WTC11 (cell line): ENCODE measurements around the gene ANGPTL4. TPM values are rescaled to one million over a fixed set of nuclear protein-coding genes. Genes with fewer than 3 reads are reported as not detected.
"Not testable (repeated sequence)": the region's sequence is repeated elsewhere in the genome, so short reads cannot be mapped to it uniquely, and the experiment has no call there.

ENCODE experiments used
- ATAC-seq: fragments of 200-7000 bp; cut with Tn5 transposase; 2 replicates; pipeline ENCODE4 v1.10.0; 2021; ENCODE audit warnings: mild to moderate bottlenecking, moderate library complexity
- CTCF ChIA-PET: fragments of 300-600 bp; sonication (Branson Sonifier 250); formaldehyde crosslinking; loops from one replicate; lab custom pipeline; 2021; ENCODE audit warnings: antibody characterized with exemption; lab: Charles Lee
- POLR2A ChIA-PET: fragments of 350-600 bp; sonication (Branson Sonifier 250); formaldehyde crosslinking; loops from one replicate; lab custom pipeline; 2021; ENCODE audit warnings: antibody characterized with exemption; lab: Charles Lee
- DNase-seq: peaks from one replicate; pipeline ENCODE4 v3.0.0; 2021; ENCODE audit warnings: low spot score
- H3K27ac Mint-ChIP-seq: 2 replicates; pipeline ENCODE4 v1.8.0; 2021; ENCODE audit warnings: mixed read lengths
- H3K27me3 Mint-ChIP-seq: 2 replicates; pipeline ENCODE4 v1.8.0; 2021; ENCODE audit warnings: low read depth, mild to moderate bottlenecking, moderate library complexity, mixed read lengths
- H3K36me3 Mint-ChIP-seq: 2 replicates; pipeline ENCODE4 v1.8.0; 2021; ENCODE audit warnings: mixed read lengths
- H3K4me1 Mint-ChIP-seq: 2 replicates; pipeline ENCODE4 v1.8.0; 2022; ENCODE audit warnings: mixed read lengths
- H3K4me3 Mint-ChIP-seq: 2 replicates; pipeline ENCODE4 v1.8.0; 2021; ENCODE audit warnings: mild to moderate bottlenecking, moderate library complexity, mixed read lengths
- H3K9me3 Mint-ChIP-seq: 2 replicates; pipeline ENCODE4 v1.8.0; 2021; ENCODE audit warnings: mixed read lengths
- ELF4 ChIP-seq: sonication (generic); formaldehyde crosslinking; IDR thresholded peaks from 2 replicates; pipeline ENCODE4 v1.8.1; 2022; ENCODE audit warnings: low read depth, mild to moderate bottlenecking, moderate library complexity, missing genetic modification reagents
- GABPB1 ChIP-seq: sonication (generic); formaldehyde crosslinking; IDR thresholded peaks from 2 replicates; pipeline ENCODE4 v1.8.1; 2023; ENCODE audit warnings: mild to moderate bottlenecking, missing genetic modification reagents
- JAZF1 ChIP-seq: fragments of 250-450 bp; sonication (Bioruptor Pico); IDR thresholded peaks from 2 replicates; pipeline ENCODE4 v1.9.0; 2021; ENCODE audit warnings: moderate library complexity, mild to moderate bottlenecking, inconsistent platforms
- MXD4 ChIP-seq: fragments of 250-450 bp; sonication (Bioruptor Pico); IDR thresholded peaks from 2 replicates; pipeline ENCODE4 v1.8.0; 2021; ENCODE audit warnings: mild to moderate bottlenecking, moderate library complexity, borderline replicate concordance
- NR3C1 ChIP-seq: sonication (generic); formaldehyde crosslinking; conservative IDR thresholded peaks from 2 replicates; pipeline ENCODE4 v1.8.1; 2023; ENCODE audit warnings: low read depth, mild to moderate bottlenecking, missing genetic modification reagents
- TP53 ChIP-seq: sonication (generic); formaldehyde crosslinking; IDR thresholded peaks from 2 replicates; pipeline ENCODE4 v1.8.1; 2023; ENCODE audit warnings: mild to moderate bottlenecking, missing genetic modification reagents
- ZNF138 ChIP-seq: sonication (generic); formaldehyde crosslinking; conservative IDR thresholded peaks from 2 replicates; pipeline ENCODE4 v1.8.1; 2022; ENCODE audit warnings: mild to moderate bottlenecking, moderate library complexity, missing genetic modification reagents
- ZNF671 ChIP-seq: fragments of 250-450 bp; sonication (Bioruptor Pico); IDR thresholded peaks from 2 replicates; pipeline ENCODE4 v1.8.0; 2021; ENCODE audit warnings: mild to moderate bottlenecking
- total RNA-seq: library from RNA; stranded (reverse); gene quantifications from 3 replicates; pipeline ENCODE4 v1.2.3, GENCODE V29; 2021
- TF ChIP-seq, protein P1 (sequence below): sonication (generic); formaldehyde crosslinking; IDR thresholded peaks from 2 replicates; pipeline ENCODE4 v1.8.1; 2023; ENCODE audit warnings: mild to moderate bottlenecking, missing genetic modification reagents, moderate library complexity
- TF ChIP-seq, protein P2 (sequence below): sonication (generic); formaldehyde crosslinking; IDR thresholded peaks from 2 replicates; pipeline ENCODE4 v1.8.0; 2023; ENCODE audit warnings: missing genetic modification reagents, mild to moderate bottlenecking, borderline replicate concordance
- TF ChIP-seq, protein P3 (sequence below): sonication (generic); formaldehyde crosslinking; IDR thresholded peaks from 2 replicates; pipeline ENCODE4 v1.8.0; 2022; ENCODE audit warnings: mild to moderate bottlenecking, missing genetic modification reagents
- TF ChIP-seq, protein P4 (sequence below): sonication (generic); formaldehyde crosslinking; IDR thresholded peaks from 2 replicates; pipeline ENCODE4 v1.8.0; 2022; ENCODE audit warnings: mild to moderate bottlenecking, missing genetic modification reagents
- TF ChIP-seq, protein P5 (sequence below): sonication (generic); formaldehyde crosslinking; IDR thresholded peaks from 2 replicates; pipeline ENCODE4 v1.8.1; 2022; ENCODE audit warnings: mild to moderate bottlenecking, moderate library complexity, missing genetic modification reagents

Gene ANGPTL4
- total RNA-seq, 1 experiment from 2014 or later: 1.0 TPM

DNA sequence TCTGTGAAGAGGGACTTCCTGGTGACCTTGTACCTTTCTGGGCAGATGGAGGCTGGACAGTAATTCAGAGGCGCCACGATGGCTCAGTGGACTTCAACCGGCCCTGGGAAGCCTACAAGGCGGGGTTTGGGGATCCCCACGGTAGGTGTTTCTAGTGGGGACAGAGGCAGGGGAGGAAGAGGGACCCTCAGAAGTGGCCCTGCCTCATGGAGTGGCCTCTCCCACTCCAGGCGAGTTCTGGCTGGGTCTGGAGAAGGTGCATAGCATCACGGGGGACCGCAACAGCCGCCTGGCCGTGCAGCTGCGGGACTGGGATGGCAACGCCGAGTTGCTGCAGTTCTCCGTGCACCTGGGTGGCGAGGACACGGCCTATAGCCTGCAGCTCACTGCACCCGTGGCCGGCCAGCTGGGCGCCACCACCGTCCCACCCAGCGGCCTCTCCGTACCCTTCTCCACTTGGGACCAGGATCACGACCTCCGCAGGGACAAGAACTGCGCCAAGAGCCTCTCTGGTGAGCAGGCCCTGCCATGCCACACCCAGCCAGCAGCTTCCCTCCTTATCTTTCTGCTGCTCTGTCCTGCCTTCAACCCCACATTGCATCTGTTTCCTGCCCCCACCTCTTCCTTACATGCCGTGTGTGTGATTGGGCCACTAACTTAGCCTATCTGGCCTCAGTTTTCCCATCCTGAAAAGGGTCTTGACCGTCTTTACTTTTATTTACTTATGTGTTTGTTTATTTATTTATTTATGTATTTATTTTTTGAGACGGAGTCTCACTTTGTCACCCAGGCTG is 7.3 kb downstream of the ANGPTL4 start:
- ATAC-seq (no peak), DNase-seq (no peak)
- H3K27ac Mint-ChIP-seq: no peak overlapping the region
- CTCF ChIA-PET: interaction anchor here (0.6 to 2.2 kb wide), 2 partner anchors 17 to 19 kb away, joined by 5 to 8 read pairs; partner anchors contain the start of gene RAB11B
- H3K4me1 Mint-ChIP-seq: peaks cover 18% of the 10 kb centered on the region
- H3K4me3 Mint-ChIP-seq: no peak overlapping the region
- 0 out of 2 replicates have a peak, but pooled peaks cover under 1% of the 10 kb centered on the region for H3K9me3 Mint-ChIP-seq
- peaks cover 19% of the 10 kb centered on the region for H3K27me3 Mint-ChIP-seq
- peaks cover 10% of the 10 kb centered on the region for H3K36me3 Mint-ChIP-seq
- POLR2A ChIA-PET: no interaction called here
- TF ChIP-seq, protein P1, sequence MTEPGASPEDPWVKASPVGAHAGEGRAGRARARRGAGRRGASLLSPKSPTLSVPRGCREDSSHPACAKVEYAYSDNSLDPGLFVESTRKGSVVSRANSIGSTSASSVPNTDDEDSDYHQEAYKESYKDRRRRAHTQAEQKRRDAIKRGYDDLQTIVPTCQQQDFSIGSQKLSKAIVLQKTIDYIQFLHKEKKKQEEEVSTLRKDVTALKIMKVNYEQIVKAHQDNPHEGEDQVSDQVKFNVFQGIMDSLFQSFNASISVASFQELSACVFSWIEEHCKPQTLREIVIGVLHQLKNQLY (CRISPR knock-in tag): no peak
- TF ChIP-seq NR3C1 (CRISPR knock-in tag) (no peak), ELF4 (CRISPR knock-in tag) (no peak), ZNF138 (CRISPR knock-in tag) (no peak), ZNF671 (CRISPR knock-in tag) (no peak), MXD4 (CRISPR knock-in tag) (no peak)
- TF ChIP-seq, protein P2, sequence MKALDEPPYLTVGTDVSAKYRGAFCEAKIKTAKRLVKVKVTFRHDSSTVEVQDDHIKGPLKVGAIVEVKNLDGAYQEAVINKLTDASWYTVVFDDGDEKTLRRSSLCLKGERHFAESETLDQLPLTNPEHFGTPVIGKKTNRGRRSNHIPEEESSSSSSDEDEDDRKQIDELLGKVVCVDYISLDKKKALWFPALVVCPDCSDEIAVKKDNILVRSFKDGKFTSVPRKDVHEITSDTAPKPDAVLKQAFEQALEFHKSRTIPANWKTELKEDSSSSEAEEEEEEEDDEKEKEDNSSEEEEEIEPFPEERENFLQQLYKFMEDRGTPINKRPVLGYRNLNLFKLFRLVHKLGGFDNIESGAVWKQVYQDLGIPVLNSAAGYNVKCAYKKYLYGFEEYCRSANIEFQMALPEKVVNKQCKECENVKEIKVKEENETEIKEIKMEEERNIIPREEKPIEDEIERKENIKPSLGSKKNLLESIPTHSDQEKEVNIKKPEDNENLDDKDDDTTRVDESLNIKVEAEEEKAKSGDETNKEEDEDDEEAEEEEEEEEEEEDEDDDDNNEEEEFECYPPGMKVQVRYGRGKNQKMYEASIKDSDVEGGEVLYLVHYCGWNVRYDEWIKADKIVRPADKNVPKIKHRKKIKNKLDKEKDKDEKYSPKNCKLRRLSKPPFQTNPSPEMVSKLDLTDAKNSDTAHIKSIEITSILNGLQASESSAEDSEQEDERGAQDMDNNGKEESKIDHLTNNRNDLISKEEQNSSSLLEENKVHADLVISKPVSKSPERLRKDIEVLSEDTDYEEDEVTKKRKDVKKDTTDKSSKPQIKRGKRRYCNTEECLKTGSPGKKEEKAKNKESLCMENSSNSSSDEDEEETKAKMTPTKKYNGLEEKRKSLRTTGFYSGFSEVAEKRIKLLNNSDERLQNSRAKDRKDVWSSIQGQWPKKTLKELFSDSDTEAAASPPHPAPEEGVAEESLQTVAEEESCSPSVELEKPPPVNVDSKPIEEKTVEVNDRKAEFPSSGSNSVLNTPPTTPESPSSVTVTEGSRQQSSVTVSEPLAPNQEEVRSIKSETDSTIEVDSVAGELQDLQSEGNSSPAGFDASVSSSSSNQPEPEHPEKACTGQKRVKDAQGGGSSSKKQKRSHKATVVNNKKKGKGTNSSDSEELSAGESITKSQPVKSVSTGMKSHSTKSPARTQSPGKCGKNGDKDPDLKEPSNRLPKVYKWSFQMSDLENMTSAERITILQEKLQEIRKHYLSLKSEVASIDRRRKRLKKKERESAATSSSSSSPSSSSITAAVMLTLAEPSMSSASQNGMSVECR (CRISPR knock-in tag): no peak
- TF ChIP-seq, protein P3, sequence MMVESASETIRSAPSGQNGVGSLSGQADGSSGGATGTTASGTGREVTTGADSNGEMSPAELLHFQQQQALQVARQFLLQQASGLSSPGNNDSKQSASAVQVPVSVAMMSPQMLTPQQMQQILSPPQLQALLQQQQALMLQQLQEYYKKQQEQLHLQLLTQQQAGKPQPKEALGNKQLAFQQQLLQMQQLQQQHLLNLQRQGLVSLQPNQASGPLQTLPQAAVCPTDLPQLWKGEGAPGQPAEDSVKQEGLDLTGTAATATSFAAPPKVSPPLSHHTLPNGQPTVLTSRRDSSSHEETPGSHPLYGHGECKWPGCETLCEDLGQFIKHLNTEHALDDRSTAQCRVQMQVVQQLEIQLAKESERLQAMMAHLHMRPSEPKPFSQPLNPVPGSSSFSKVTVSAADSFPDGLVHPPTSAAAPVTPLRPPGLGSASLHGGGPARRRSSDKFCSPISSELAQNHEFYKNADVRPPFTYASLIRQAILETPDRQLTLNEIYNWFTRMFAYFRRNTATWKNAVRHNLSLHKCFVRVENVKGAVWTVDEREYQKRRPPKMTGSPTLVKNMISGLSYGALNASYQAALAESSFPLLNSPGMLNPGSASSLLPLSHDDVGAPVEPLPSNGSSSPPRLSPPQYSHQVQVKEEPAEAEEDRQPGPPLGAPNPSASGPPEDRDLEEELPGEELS (CRISPR knock-in tag): no peak
- TF ChIP-seq, all 79 proteins: peak for 0

DNA sequence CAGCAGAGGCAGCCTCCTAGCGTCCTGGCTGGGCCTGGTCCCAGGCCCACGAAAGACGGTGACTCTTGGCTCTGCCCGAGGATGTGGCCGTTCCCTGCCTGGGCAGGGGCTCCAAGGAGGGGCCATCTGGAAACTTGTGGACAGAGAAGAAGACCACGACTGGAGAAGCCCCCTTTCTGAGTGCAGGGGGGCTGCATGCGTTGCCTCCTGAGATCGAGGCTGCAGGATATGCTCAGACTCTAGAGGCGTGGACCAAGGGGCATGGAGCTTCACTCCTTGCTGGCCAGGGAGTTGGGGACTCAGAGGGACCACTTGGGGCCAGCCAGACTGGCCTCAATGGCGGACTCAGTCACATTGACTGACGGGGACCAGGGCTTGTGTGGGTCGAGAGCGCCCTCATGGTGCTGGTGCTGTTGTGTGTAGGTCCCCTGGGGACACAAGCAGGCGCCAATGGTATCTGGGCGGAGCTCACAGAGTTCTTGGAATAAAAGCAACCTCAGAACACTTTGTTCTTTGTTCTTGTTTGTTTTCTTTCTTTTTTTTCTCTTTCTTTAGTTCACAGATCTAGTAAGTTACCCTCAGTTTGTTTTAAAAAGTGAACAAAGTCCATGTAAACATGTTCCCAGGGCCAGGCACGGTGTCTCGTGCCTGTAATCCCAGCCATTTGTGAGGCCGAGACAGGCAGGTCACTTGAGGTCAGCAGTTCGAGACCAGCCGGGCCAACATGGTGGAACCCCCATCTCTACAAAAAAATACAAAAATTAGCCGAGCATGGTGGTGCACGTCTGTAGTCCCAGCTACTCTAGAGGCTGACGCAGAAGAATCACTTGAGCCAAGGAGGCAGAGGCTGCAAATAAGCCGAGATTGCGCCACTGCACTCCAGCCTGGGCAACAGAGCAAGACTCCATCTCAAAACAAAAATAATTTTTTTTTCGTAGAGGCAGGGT is 10.2 kb downstream of the ANGPTL4 start:
- no peaks in the 10 kb centered on the region for H3K4me1 Mint-ChIP-seq
- peaks cover 11% of the 10 kb centered on the region for H3K9me3 Mint-ChIP-seq
- no peaks in the 10 kb centered on the region for H3K27me3 Mint-ChIP-seq
- H3K27ac Mint-ChIP-seq: no peak overlapping the region
- TF ChIP-seq NR3C1 (CRISPR knock-in tag): no peak
- no peak for TF ChIP-seq TP53 (CRISPR knock-in tag)
- TF ChIP-seq JAZF1: no peak
- TF ChIP-seq GABPB1 (CRISPR knock-in tag): peak; percentile 32; the same call in 1 of the 2 replicates
- TF ChIP-seq, protein P4, sequence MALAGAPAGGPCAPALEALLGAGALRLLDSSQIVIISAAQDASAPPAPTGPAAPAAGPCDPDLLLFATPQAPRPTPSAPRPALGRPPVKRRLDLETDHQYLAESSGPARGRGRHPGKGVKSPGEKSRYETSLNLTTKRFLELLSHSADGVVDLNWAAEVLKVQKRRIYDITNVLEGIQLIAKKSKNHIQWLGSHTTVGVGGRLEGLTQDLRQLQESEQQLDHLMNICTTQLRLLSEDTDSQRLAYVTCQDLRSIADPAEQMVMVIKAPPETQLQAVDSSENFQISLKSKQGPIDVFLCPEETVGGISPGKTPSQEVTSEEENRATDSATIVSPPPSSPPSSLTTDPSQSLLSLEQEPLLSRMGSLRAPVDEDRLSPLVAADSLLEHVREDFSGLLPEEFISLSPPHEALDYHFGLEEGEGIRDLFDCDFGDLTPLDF (CRISPR knock-in tag): no peak
- TF ChIP-seq, protein P5, sequence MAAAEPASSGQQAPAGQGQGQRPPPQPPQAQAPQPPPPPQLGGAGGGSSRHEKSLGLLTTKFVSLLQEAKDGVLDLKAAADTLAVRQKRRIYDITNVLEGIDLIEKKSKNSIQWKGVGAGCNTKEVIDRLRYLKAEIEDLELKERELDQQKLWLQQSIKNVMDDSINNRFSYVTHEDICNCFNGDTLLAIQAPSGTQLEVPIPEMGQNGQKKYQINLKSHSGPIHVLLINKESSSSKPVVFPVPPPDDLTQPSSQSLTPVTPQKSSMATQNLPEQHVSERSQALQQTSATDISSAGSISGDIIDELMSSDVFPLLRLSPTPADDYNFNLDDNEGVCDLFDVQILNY: no peak
- ATAC-seq (no peak), DNase-seq (no peak)
- no peak overlapping the region for H3K4me3 Mint-ChIP-seq
- POLR2A ChIA-PET: no interaction called here
- CTCF ChIA-PET: interaction anchor here (1.2 kb wide), 1 partner anchor 22 kb away, joined by 3 read pairs; no protein-coding TSS in a partner anchor
- H3K36me3 Mint-ChIP-seq: peaks cover 18% of the 10 kb centered on the region

DNA sequence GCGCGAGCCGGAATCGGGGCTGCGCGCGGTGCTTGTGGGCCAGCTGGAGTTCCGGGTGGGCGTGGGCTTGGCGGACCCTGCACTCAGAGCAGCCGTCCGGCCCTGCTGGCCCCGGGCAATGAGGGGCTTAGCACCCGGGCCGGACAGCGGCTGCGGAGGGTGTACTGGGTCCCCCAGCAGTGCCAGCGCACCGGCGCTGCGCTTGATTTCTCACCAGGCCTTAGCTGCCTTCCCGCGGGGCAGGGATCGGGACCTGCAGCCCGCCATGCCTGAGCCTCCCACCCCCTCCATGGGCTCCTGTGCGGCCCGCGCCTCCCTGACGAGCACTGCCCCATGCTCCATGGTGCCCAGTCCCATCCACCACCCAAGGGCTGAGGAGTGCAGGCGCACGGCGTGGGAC is 11.8 kb downstream of the ANGPTL4 start:
- H3K27me3 Mint-ChIP-seq, POLR2A ChIA-PET, CTCF ChIA-PET, H3K27ac Mint-ChIP-seq, H3K4me3 Mint-ChIP-seq, ATAC-seq, DNase-seq: not testable (repeated sequence)
- Mint-ChIP-seq H3K9me3 (peaks cover 17% of the 10 kb centered on the region), H3K4me1 (peaks cover 13% of the 10 kb centered on the region), H3K36me3 (peaks cover 24% of the 10 kb centered on the region)

DNA sequence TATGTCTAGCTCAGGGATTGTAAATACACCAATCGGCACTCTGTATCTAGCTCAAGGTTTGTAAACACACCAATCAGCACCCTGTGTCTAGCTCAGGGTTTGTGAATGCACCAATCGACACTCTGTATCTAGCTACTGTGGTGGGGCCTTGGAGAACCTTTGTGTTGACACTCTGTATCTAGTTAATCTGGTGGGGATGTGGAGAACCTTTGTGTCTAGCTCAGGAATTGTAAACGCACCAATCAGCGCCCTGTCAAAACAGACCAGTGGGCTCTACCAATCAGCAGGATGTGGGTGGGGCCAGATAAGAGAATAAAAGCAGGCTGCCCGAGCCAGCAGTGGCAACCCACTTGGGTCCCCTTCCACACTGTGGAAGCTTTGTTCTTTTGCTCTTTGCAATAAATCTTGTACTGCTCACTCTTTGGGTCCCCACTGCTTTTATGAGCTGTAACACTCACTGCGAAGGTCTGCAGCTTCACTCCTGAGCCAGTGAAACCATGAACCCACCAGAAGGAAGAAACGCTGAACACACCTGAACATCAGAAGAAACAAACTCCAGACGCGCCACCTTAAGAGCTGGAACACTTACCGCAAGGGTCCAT is 12.5 kb downstream of the ANGPTL4 start:
- H3K4me3 Mint-ChIP-seq: not testable (repeated sequence)

More for the DNA sequence above, 12.5 kb downstream of the ANGPTL4 start:
- not testable (repeated sequence) for H3K27me3 Mint-ChIP-seq, H3K27ac Mint-ChIP-seq, ATAC-seq, DNase-seq
- ChIA-PET CTCF (interaction anchor here (2.1 to 3.9 kb wide), 2 partner anchors 9 to 23 kb away, joined by 5 to 20 read pairs; no protein-coding TSS in a partner anchor), POLR2A (interaction anchor here (0.6 kb wide), 1 partner anchor 38 kb away, joined by 4 read pairs; no protein-coding TSS in a partner anchor)
- Mint-ChIP-seq H3K4me1 (peaks cover 20% of the 10 kb centered on the region), H3K9me3 (peaks cover 17% of the 10 kb centered on the region), H3K36me3 (peaks cover 24% of the 10 kb centered on the region)
